ENCODE data around the gene SPAG16.

DNA sequence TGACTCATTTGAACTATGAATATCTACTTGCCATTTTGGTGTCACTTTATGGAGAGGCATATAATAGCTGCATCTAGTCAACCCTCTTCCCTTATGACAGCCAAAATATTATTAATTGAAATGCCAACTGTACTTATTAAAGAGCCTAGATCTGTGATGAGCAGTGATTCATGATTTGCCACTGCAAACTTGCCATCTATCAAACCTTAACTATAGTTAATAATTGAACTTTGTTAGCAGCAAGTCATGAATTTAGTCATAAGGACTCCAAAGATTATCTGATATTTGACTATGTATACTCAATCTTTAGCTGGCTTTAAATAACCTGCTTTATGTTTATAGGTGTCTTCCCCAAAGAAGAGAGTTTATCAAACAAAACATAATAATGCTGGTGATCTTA lies 1010.2 kb downstream of the SPAG16 start:
- TF ChIP-seq, protein P1, sequence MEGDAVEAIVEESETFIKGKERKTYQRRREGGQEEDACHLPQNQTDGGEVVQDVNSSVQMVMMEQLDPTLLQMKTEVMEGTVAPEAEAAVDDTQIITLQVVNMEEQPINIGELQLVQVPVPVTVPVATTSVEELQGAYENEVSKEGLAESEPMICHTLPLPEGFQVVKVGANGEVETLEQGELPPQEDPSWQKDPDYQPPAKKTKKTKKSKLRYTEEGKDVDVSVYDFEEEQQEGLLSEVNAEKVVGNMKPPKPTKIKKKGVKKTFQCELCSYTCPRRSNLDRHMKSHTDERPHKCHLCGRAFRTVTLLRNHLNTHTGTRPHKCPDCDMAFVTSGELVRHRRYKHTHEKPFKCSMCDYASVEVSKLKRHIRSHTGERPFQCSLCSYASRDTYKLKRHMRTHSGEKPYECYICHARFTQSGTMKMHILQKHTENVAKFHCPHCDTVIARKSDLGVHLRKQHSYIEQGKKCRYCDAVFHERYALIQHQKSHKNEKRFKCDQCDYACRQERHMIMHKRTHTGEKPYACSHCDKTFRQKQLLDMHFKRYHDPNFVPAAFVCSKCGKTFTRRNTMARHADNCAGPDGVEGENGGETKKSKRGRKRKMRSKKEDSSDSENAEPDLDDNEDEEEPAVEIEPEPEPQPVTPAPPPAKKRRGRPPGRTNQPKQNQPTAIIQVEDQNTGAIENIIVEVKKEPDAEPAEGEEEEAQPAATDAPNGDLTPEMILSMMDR (conservative IDR thresholded peaks at IDR 0.05) = no peak
- TF ChIP-seq ZFX (IDR thresholded peaks at IDR 0.05) = no peak
